IPS DF 6.9 (cell line): ENCODE results near the gene TMEM176A.

Experiments
- DNase-seq: peaks from one replicate; pipeline ENCODE4 v3.0.0-alpha.2; 2013; ENCODE audit warnings: low read depth, low spot score
- H3K27ac ChIP-seq: one replicate; pipeline ENCODE4 v1.5.1; 2013; ENCODE audit warnings: low read length, control low read depth
- H3K27me3 ChIP-seq: 2 replicates; pipeline ENCODE4 v1.6.1; 2013; ENCODE audit warnings: mild to moderate bottlenecking, low read length; ENCODE audit not compliant: control insufficient read depth, insufficient read depth
- H3K36me3 ChIP-seq: 2 replicates; pipeline ENCODE4 v1.6.1; 2013; ENCODE audit warnings: low read length; ENCODE audit not compliant: control insufficient read depth, insufficient read depth
- H3K4me1 ChIP-seq: 2 replicates; pipeline ENCODE4 v1.6.1; 2013; ENCODE audit warnings: low read length; ENCODE audit not compliant: control insufficient read depth, insufficient read depth
- H3K4me3 ChIP-seq: 2 replicates; pipeline ENCODE4 v1.5.1; 2013; ENCODE audit warnings: mild to moderate bottlenecking, low read length
- H3K9me3 ChIP-seq: 2 replicates; pipeline ENCODE4 v1.6.1; 2013; ENCODE audit warnings: low read length, inconsistent platforms; ENCODE audit not compliant: control insufficient read depth, insufficient read depth
- WGBS: extraction: QIAGEN DNeasy Blood & Tissue Kit; methylation state at CpG from one replicate; pipeline ENCODE4 v1.1.7; 2013; ENCODE audit warnings: mixed read lengths, missing lambda C conversion rate; ENCODE audit not compliant: insufficient read length, insufficient coverage; 5-methylcytosine and 5-hydroxymethylcytosine counted together

Gene TMEM176A

GRCh38 chr7:150835702-150836280 lies 35.2 kb downstream of the TMEM176A start:
- no peaks in the 10 kb centered on the region for H3K27me3 ChIP-seq
- no peaks in the 10 kb centered on the region for H3K9me3 ChIP-seq
- WGBS, result no CpG with 5 or more reads among the region's 6 CpGs
- no peak for DNase-seq
- no peak overlapping the region for H3K27ac ChIP-seq
- H3K36me3 ChIP-seq, result no peaks in the 10 kb centered on the region
- H3K4me1 ChIP-seq, result no peaks in the 10 kb centered on the region
- no peak overlapping the region for H3K4me3 ChIP-seq

- no peak for DNase-seq
- Histone ChIP-seq H3K36me3 (no peaks in the 10 kb centered on the region), H3K27me3 (no peaks in the 10 kb centered on the region), H3K27ac (no peak overlapping the region), H3K9me3 (no peaks in the 10 kb centered on the region), H3K4me3 (no peak overlapping the region), H3K4me1 (no peaks in the 10 kb centered on the region)
- WGBS, result no CpG with 5 or more reads among the region's 7 CpGs
Measured at GRCh38 chr7:150838965-150839650, 38.5 kb downstream of the TMEM176A start.

- Histone ChIP-seq H3K27me3 (no peaks in the 10 kb centered on the region), H3K36me3 (no peaks in the 10 kb centered on the region), H3K4me3 (no peak overlapping the region), H3K27ac (no peak overlapping the region), H3K9me3 (no peaks in the 10 kb centered on the region), H3K4me1 (no peaks in the 10 kb centered on the region; the same call in 1 of the 2 replicates)
- WGBS, result no CpG with 5 or more reads among the region's 3 CpGs
- DNase-seq, result no peak
Measured at GRCh38 chr7:150842018-150842417, 41.4 kb downstream of the TMEM176A start.

- Histone ChIP-seq H3K36me3 (no peaks in the 10 kb centered on the region), H3K9me3 (no peaks in the 10 kb centered on the region), H3K4me1 (no peaks in the 10 kb centered on the region; the same call in 1 of the 2 replicates), H3K4me3 (no peak overlapping the region), H3K27ac (no peak overlapping the region), H3K27me3 (no peaks in the 10 kb centered on the region)
- WGBS, result no CpG with 5 or more reads among the region's 4 CpGs
- DNase-seq, result no peak
Measured at GRCh38 chr7:150842716-150843115, 42.1 kb downstream of the TMEM176A start.

- H3K9me3 ChIP-seq, result no peaks in the 10 kb centered on the region
- no peaks in the 10 kb centered on the region; the same call in 1 of the 2 replicates for H3K4me1 ChIP-seq
- WGBS, result no CpG with 5 or more reads among the region's 4 CpGs
- no peak overlapping the region for H3K27ac ChIP-seq
- H3K4me3 ChIP-seq, result no peak overlapping the region
- H3K27me3 ChIP-seq, result no peaks in the 10 kb centered on the region
- no peak for DNase-seq
- H3K36me3 ChIP-seq, result no peaks in the 10 kb centered on the region
Measured at GRCh38 chr7:150845421-150845861, 44.9 kb downstream of the TMEM176A start.

- Histone ChIP-seq H3K4me1 (no peaks in the 10 kb centered on the region; the same call in 1 of the 2 replicates), H3K4me3 (no peak overlapping the region), H3K27ac (no peak overlapping the region), H3K27me3 (no peaks in the 10 kb centered on the region), H3K36me3 (no peaks in the 10 kb centered on the region), H3K9me3 (no peaks in the 10 kb centered on the region)
- no peak for DNase-seq
- no CpG with 5 or more reads among the region's 14 CpGs for WGBS
Measured at GRCh38 chr7:150846291-150847115, 45.9 kb downstream of the TMEM176A start.

- Histone ChIP-seq H3K9me3 (no peaks in the 10 kb centered on the region), H3K36me3 (no peaks in the 10 kb centered on the region), H3K27ac (no peak overlapping the region), H3K4me1 (peaks cover 1% of the 10 kb centered on the region; the same call in 1 of the 2 replicates), H3K27me3 (no peaks in the 10 kb centered on the region), H3K4me3 (no peak overlapping the region)
- DNase-seq, result no peak
- no CpG with 5 or more reads among the region's 5 CpGs for WGBS
Measured at GRCh38 chr7:150847536-150847935, 47.0 kb downstream of the TMEM176A start.

GRCh38 chr7:150848111-150848510 lies 47.5 kb downstream of the TMEM176A start:
- Histone ChIP-seq H3K27ac (no peak overlapping the region), H3K36me3 (no peaks in the 10 kb centered on the region), H3K4me1 (peaks cover 1% of the 10 kb centered on the region; the same call in 1 of the 2 replicates), H3K27me3 (no peaks in the 10 kb centered on the region), H3K4me3 (no peak overlapping the region), H3K9me3 (no peaks in the 10 kb centered on the region)
- WGBS, result no CpG with 5 or more reads among the region's 8 CpGs
- DNase-seq, result no peak

- DNase-seq, result no peak
- Histone ChIP-seq H3K27ac (no peak overlapping the region), H3K4me1 (peaks cover 1% of the 10 kb centered on the region; the same call in 1 of the 2 replicates), H3K4me3 (no peak overlapping the region), H3K27me3 (no peaks in the 10 kb centered on the region), H3K9me3 (no peaks in the 10 kb centered on the region), H3K36me3 (no peaks in the 10 kb centered on the region)
- WGBS, result no CpG with 5 or more reads among the region's 3 CpGs
Measured at GRCh38 chr7:150848561-150849115, 48.1 kb downstream of the TMEM176A start.

GRCh38 chr7:150849204-150849775 lies 48.7 kb downstream of the TMEM176A start:
- Histone ChIP-seq H3K27ac (no peak overlapping the region), H3K4me1 (peaks cover 1% of the 10 kb centered on the region; the same call in 1 of the 2 replicates), H3K36me3 (no peaks in the 10 kb centered on the region), H3K27me3 (no peaks in the 10 kb centered on the region), H3K9me3 (no peaks in the 10 kb centered on the region), H3K4me3 (no peak overlapping the region)
- WGBS, result no CpG with 5 or more reads among the region's 10 CpGs
- DNase-seq, result no peak
